ENCODE measurements around the gene CFAP77.

GRCh38 chr9:132560616-132561202 is 150.7 kb downstream of the CFAP77 start:
- TF ChIP-seq, protein P1, sequence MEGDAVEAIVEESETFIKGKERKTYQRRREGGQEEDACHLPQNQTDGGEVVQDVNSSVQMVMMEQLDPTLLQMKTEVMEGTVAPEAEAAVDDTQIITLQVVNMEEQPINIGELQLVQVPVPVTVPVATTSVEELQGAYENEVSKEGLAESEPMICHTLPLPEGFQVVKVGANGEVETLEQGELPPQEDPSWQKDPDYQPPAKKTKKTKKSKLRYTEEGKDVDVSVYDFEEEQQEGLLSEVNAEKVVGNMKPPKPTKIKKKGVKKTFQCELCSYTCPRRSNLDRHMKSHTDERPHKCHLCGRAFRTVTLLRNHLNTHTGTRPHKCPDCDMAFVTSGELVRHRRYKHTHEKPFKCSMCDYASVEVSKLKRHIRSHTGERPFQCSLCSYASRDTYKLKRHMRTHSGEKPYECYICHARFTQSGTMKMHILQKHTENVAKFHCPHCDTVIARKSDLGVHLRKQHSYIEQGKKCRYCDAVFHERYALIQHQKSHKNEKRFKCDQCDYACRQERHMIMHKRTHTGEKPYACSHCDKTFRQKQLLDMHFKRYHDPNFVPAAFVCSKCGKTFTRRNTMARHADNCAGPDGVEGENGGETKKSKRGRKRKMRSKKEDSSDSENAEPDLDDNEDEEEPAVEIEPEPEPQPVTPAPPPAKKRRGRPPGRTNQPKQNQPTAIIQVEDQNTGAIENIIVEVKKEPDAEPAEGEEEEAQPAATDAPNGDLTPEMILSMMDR (conservative IDR thresholded peaks at IDR 0.05 in 1 of 2, IDR thresholded peaks at IDR 0.05 in 1 of 2; ENCODE audit: extremely low read depth in 1 of 2, insufficient read depth in 1 of 2, low read depth in 1 of 2, low read length in 2 of 2): no peak
- TF ChIP-seq EZH2 (IDR thresholded peaks at IDR 0.05; ENCODE audit: borderline replicate concordance, low read length): no peak
